DND-41 (cell line): ENCODE measurements around the gene CRYBA1.
"Not testable (repeated sequence)": the region's sequence is repeated elsewhere in the genome, so short reads cannot be mapped to it uniquely, and the experiment has no call there.

Experiments
- ATAC-seq: fragments of 200-7000 bp; cut with Tn5 transposase; 3 replicates; pipeline ENCODE4 v1.9.1; 2021; ENCODE audit warnings: low read depth; ENCODE audit not compliant: insufficient read depth
- DNase-seq: peaks from one replicate; pipeline ENCODE4 v3.0.0-alpha.2; 2020
- H2AFZ ChIP-seq: 2 replicates; pipeline ENCODE4 v1.6.0; 2012; ENCODE audit warnings: low read depth, low read length
- H3K27ac ChIP-seq: 2 replicates; pipeline ENCODE4 v1.5.1; 2012; ENCODE audit warnings: low read length, inconsistent platforms
- H3K27me3 ChIP-seq: fragments of 200-600 bp; sonication (generic); 2 replicates; pipeline ENCODE4 v1.6.0; 2012; ENCODE audit warnings: low read length, mild to moderate bottlenecking, inconsistent platforms; ENCODE audit not compliant: insufficient read depth, poor library complexity
- H3K36me3 ChIP-seq: 2 replicates; pipeline ENCODE4 v1.5.1; 2012; ENCODE audit warnings: low read length, inconsistent platforms; ENCODE audit not compliant: insufficient read depth
- H3K4me1 ChIP-seq: 2 replicates; pipeline ENCODE4 v1.5.1; 2012; ENCODE audit warnings: mild to moderate bottlenecking, low read length; ENCODE audit not compliant: insufficient read depth
- H3K4me2 ChIP-seq: 2 replicates; pipeline ENCODE4 v1.6.0; 2012; ENCODE audit warnings: mild to moderate bottlenecking, moderate library complexity, low read length, inconsistent platforms; ENCODE audit not compliant: insufficient read depth
- H3K4me3 ChIP-seq, 2 experiments: fragments of 200-600 bp in 1 of 2; shearing (Covaris generic) in 1 of 2; 2 replicates each; pipeline ENCODE4 v1.5.1; 2012 to 2016; ENCODE audit warnings: inconsistent platforms in 2 of 2, low read length in 2 of 2, mild to moderate bottlenecking in 2 of 2, low read depth in 1 of 2, moderate library complexity in 1 of 2
- H3K79me2 ChIP-seq: 2 replicates; pipeline ENCODE4 v1.6.0; 2012; ENCODE audit warnings: low read length, inconsistent platforms; ENCODE audit not compliant: insufficient read depth
- H3K9ac ChIP-seq: 2 replicates; pipeline ENCODE4 v1.6.0; 2012; ENCODE audit warnings: low read depth, mild to moderate bottlenecking, inconsistent platforms, low read length, moderate library complexity
- H3K9me3 ChIP-seq: 2 replicates; pipeline ENCODE4 v1.5.1; 2012; ENCODE audit warnings: low read length, moderate library complexity, mild to moderate bottlenecking, inconsistent platforms; ENCODE audit not compliant: insufficient read depth, severe bottlenecking
- H4K20me1 ChIP-seq: 2 replicates; pipeline ENCODE4 v1.6.0; 2012; ENCODE audit warnings: low read length; ENCODE audit not compliant: insufficient read depth
- CTCF ChIP-seq: IDR thresholded peaks from 2 replicates; pipeline ENCODE4 v1.5.1; 2012; ENCODE audit warnings: borderline replicate concordance, low read length, moderate library complexity, mild to moderate bottlenecking; ENCODE audit not compliant: poor library complexity, severe bottlenecking; ENCODE audit errors: extremely low read depth
- EZH2 ChIP-seq: IDR thresholded peaks from 3 replicates; pipeline ENCODE4 v1.6.1; 2012; ENCODE audit warnings: borderline replicate concordance, low read depth, mild to moderate bottlenecking, moderate library complexity, low read length, inconsistent platforms; ENCODE audit not compliant: severe bottlenecking

Gene CRYBA1, protein sequence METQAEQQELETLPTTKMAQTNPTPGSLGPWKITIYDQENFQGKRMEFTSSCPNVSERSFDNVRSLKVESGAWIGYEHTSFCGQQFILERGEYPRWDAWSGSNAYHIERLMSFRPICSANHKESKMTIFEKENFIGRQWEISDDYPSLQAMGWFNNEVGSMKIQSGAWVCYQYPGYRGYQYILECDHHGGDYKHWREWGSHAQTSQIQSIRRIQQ

GRCh38 chr17:29246628-29247027 lies at the start of gene CRYBA1:
CRYBA1 (plus strand) TSS chr17:29246859; CDS start chr17:29246864, 5 bp downstream.
- no peak for ATAC-seq
- Histone ChIP-seq H3K4me1 (no peaks in the 10 kb centered on the region), H3K27ac (no peak within 1 kb of the TSS), H3K36me3 (no peaks in the 10 kb centered on the region), H3K4me2 (no peak within 1 kb of the TSS), H3K9me3 (no peaks in the 10 kb centered on the region), H3K79me2 (no peaks in the 10 kb centered on the region), H4K20me1 (no peaks in the 10 kb centered on the region; the same call in 1 of the 2 replicates), H3K4me3 (no peak within 1 kb of the TSS), H3K27me3 (no peaks in the 10 kb centered on the region), H2AFZ (no peak within 1 kb of the TSS), H3K9ac (no peak within 1 kb of the TSS)
- TF ChIP-seq EZH2 (no peak), CTCF (no peak)
- no peak for DNase-seq

DNA sequence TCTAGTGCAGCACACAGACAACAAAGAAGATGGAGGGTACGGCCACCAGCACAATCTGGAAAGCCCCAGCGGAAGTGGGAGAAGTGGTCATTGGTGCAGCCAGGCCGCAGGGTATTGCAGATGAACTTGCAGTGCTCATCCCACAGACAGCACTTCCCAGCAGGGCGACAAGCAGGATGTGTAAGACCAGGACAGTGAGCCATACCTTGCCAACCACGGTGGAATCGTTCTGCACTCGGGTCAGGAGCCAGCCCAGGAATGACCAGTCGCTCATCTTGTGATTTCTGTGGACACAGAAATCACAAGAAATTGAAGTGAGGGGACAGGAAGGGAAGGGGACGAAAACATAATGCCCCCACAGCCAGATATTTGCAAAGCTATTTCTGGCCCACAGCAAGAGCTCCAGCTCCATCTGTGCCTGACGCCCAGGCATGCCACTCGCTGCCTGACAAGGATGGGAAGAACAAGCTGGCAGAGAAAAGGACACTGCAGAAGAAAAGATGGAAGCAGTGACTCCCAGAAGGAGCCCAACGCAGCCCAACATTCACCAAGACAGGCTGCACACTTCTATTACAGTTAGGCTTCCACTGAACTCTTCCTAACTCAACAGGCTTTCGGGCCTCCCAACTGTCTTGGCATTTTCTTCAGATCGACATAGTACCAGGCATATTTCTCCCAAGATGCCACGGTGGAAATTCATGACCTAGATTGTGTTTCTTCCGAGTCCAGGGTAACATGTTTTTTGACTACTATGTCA lies 49.0 kb upstream of the CRYBA1 start:
- TF ChIP-seq CTCF (no peak), EZH2 (no peak)
- ATAC-seq (no peak), DNase-seq (no peak)
- Histone ChIP-seq H3K27ac (no peak overlapping the region), H3K79me2 (no peaks in the 10 kb centered on the region), H3K27me3 (peaks cover 6% of the 10 kb centered on the region), H2AFZ (peak overlapping the region; percentile 21; the same call in 1 of the 2 replicates), H4K20me1 (no peaks in the 10 kb centered on the region), H3K4me3 (no peak overlapping the region), H3K9ac (no peak overlapping the region), H3K4me1 (no peaks in the 10 kb centered on the region), H3K36me3 (no peaks in the 10 kb centered on the region), H3K9me3 (no peaks in the 10 kb centered on the region), H3K4me2 (no peak overlapping the region)

DNA sequence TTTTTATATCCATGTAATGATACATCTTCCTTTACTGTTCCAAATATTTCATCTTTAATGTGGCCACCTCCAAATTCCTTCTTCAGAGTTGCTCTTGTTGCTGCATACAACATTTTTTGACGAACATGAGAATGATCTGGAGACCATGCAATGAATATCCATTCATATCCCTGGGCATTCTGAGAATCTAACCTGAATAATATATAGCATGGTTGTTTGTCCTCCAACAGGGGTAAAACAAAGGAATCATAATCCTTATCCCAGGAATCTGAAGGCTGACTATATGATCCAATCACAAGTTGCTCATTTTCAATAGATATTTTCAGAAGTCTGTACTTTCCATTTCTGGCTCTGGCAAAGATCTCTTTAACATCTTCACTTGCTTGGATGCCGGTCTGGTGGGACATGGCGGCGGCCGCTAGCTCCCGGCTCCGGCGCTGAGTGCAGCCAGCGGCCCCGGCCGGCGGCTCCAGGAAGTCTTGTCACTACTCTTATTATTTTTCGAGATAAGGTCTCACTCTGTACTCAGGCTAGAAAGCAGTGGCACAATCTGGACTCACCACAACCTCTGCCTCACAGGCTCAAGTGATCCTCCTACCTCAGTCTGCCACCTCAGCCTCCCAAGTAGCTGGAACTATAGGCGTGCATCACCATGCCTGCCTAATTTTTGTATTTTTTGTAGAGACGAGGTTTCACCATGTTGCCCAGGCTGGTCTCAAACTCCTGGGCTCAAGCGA lies 42.4 kb upstream of the CRYBA1 start:
- ATAC-seq, result not testable (repeated sequence)

GRCh38 chr17:29205047-29205446 lies 41.6 kb upstream of the CRYBA1 start:
- Histone ChIP-seq H3K27ac (no peak overlapping the region), H4K20me1 (no peaks in the 10 kb centered on the region), H3K4me3 (no peak overlapping the region), H3K4me2 (no peak overlapping the region), H3K4me1 (no peaks in the 10 kb centered on the region), H3K9ac (no peak overlapping the region), H3K79me2 (no peaks in the 10 kb centered on the region), H2AFZ (no peak overlapping the region), H3K36me3 (no peaks in the 10 kb centered on the region), H3K9me3 (no peaks in the 10 kb centered on the region), H3K27me3 (peaks cover 5% of the 10 kb centered on the region)
- no peak for DNase-seq
- ATAC-seq, result no peak
- TF ChIP-seq CTCF (no peak), EZH2 (no peak)

More for the DNA sequence above, 42.4 kb upstream of the CRYBA1 start:
- H3K4me1 ChIP-seq, H3K4me3 ChIP-seq, H4K20me1 ChIP-seq, H3K9ac ChIP-seq, H3K27me3 ChIP-seq, H3K4me2 ChIP-seq, H3K79me2 ChIP-seq, H2AFZ ChIP-seq, H3K36me3 ChIP-seq, H3K9me3 ChIP-seq, H3K27ac ChIP-seq, DNase-seq: not testable (repeated sequence)
